Right lobe of liver (tissue), 6 donors: ENCODE data around the gene ULK4. TPM values are rescaled to one million over a fixed set of nuclear protein-coding genes. Genes with fewer than 3 reads are reported as not detected.

ENCODE experiments used
- ATAC-seq, 4 donors: fragments of 200-7000 bp; cut with Tn5 transposase; one replicate each; pipeline ENCODE4 v1.9.1; 2020; ENCODE audit warnings: mild to moderate bottlenecking in 4 of 4, moderate library complexity in 4 of 4
- DNase-seq, 3 donors: peaks; one replicate each; pipeline ENCODE4 v3.0.0-alpha.2; 2020
- H3K27ac ChIP-seq, 3 donors: fragments of 200-600 bp; one replicate each; pipeline ENCODE4 v1.8.0; 2022
- H3K27me3 ChIP-seq, 2 donors: fragments of 200-600 bp; one replicate each; pipeline ENCODE4 v1.8.0; 2022
- H3K36me3 ChIP-seq, 4 donors: fragments of 200-600 bp; sonication (generic) in 1 of 4; one replicate each; pipeline versions ENCODE4 v1.5.1 to v1.8.0; 2017 to 2022; ENCODE audit warnings: control low read depth in 1 of 4
- H3K4me1 ChIP-seq, 4 donors: fragments of 200-600 bp; sonication (generic) in 1 of 4; one replicate each; pipeline versions ENCODE4 v1.5.1 to v1.8.0; 2017 to 2022; ENCODE audit warnings: control low read depth in 1 of 4
- H3K4me3 ChIP-seq, 3 donors: fragments of 200-600 bp; one replicate each; pipeline ENCODE4 v1.8.0; 2022
- H3K9me3 ChIP-seq, 4 donors: fragments of 200-600 bp; sonication (generic) in 1 of 4; one replicate each; pipeline versions ENCODE4 v1.5.1 to v1.8.0; 2017 to 2022; ENCODE audit warnings: control low read depth in 1 of 4
- CTCF ChIP-seq, 4 donors: fragments of 200-600 bp in 3 of 4; fragments of 450-650 bp in 1 of 4; IDR thresholded peaks; one replicate each; pipeline versions ENCODE4 v1.5.1 to v1.8.0; 2016 to 2022; ENCODE audit warnings: antibody characterized with exemption in 4 of 4, mild to moderate bottlenecking in 2 of 4
- POLR2A ChIP-seq: fragments of 450-650 bp; IDR thresholded peaks from one replicate; pipeline ENCODE4 v1.6.1; 2017; ENCODE audit warnings: antibody characterized with exemption, mild to moderate bottlenecking
- WGBS: methylation state at CpG from one replicate; pipeline ENCODE4 v1.1.6; 2018; ENCODE audit warnings: low coverage, low lambda C conversion rate; ENCODE audit not compliant: insufficient coverage; ENCODE audit errors: missing lambda C conversion rate; 5-methylcytosine and 5-hydroxymethylcytosine counted together
- intact Hi-C, 2 donors: fragments of 100-400 bp; cut with DNase I; formaldehyde crosslinking; loops; one replicate each; pipeline versions ENCODE4 v1.11.2 to v1.14.1; 2022
- total RNA-seq, 6 experiments: library from RNA; depleted of rRNA in 2 of 6; stranded (reverse); fragments of >200 nt in 2 of 6; fragmentation: NEBNext Ultra II Directional in 3 of 6; extraction: Animal tissue kit (Norgen Biotek cat#: 25700) in 3 of 6; gene quantifications; one replicate each; pipeline versions ENCODE4 v1.1.0 to v1.2.4, GENCODE V29; 2016 to 2023
- donor health status: DM: no; HTN: yes; CAD: no.
- donor health status: DM: no; HTN: no; CAD: no.
- donor health status: DM: no; HTN: no; CAD: no.
- donor health status: DM: no; HTN: yes; CAD: no.
- donor health status: DM: no; HTN: yes; CAD: no.

Gene ULK4
- total RNA-seq, 6 experiments from 2014 or later = 2.8 to 5.6 (median 4.9) TPM

GRCh38 chr3:41297750-41298149, 664.2 kb downstream of the ULK4 start:
- no peaks in the 10 kb centered on the region for H3K27me3 ChIP-seq
- H3K36me3 ChIP-seq = no peaks in the 10 kb centered on the region
- intact Hi-C loops = no loop called here
- DNase-seq (no peak), ATAC-seq (no peak)
- H3K9me3 ChIP-seq = no peaks in the 10 kb centered on the region
- H3K4me3 ChIP-seq = no peak overlapping the region
- no peak overlapping the region for H3K27ac ChIP-seq
- 33% methylated on average over 1 of the region's 1 CpG for WGBS
- peaks cover 0 to 9% (median 0%) of the 10 kb centered on the region in 4 donors for H3K4me1 ChIP-seq
- no peak for TF ChIP-seq POLR2A
- no peak for TF ChIP-seq CTCF (IDR thresholded peaks at IDR 0.05)

- Histone ChIP-seq H3K4me3 (no peak overlapping the region), H3K27me3 (no peaks in the 10 kb centered on the region), H3K9me3 (no peaks in the 10 kb centered on the region), H3K36me3 (no peaks in the 10 kb centered on the region), H3K4me1 (no peaks in the 10 kb centered on the region), H3K27ac (no peak overlapping the region)
- TF ChIP-seq POLR2A (no peak), CTCF (IDR thresholded peaks at IDR 0.05) (no peak)
- intact Hi-C loops = no loop called here
- WGBS = 78% methylated on average over 1 of the region's 2 CpGs
- DNase-seq (no peak), ATAC-seq (no peak)
Observed at GRCh38 chr3:41296556-41296955, 665.3 kb downstream of the ULK4 start.

GRCh38 chr3:41295740-41296139, 666.2 kb downstream of the ULK4 start:
- WGBS = 79% methylated on average over 3 of the region's 3 CpGs
- TF ChIP-seq CTCF (IDR thresholded peaks at IDR 0.05) (no peak), POLR2A (no peak)
- Histone ChIP-seq H3K27me3 (no peaks in the 10 kb centered on the region), H3K27ac (no peak overlapping the region), H3K36me3 (no peaks in the 10 kb centered on the region), H3K9me3 (no peaks in the 10 kb centered on the region), H3K4me3 (no peak overlapping the region), H3K4me1 (no peaks in the 10 kb centered on the region)
- ATAC-seq (no peak), DNase-seq (no peak)
- intact Hi-C loops = no loop called here

GRCh38 chr3:41293169-41293681, 668.7 kb downstream of the ULK4 start:
- Histone ChIP-seq H3K27me3 (no peaks in the 10 kb centered on the region), H3K36me3 (no peaks in the 10 kb centered on the region), H3K4me3 (no peak overlapping the region), H3K27ac (no peak overlapping the region), H3K9me3 (no peaks in the 10 kb centered on the region), H3K4me1 (no peaks in the 10 kb centered on the region)
- ATAC-seq (no peak), DNase-seq (no peak)
- intact Hi-C loops = no loop called here
- WGBS = no CpG with 5 or more reads among the region's 1 CpG
- no peak for TF ChIP-seq POLR2A
- no peak for TF ChIP-seq CTCF (IDR thresholded peaks at IDR 0.05)

- Histone ChIP-seq H3K4me3 (no peak overlapping the region), H3K4me1 (no peaks in the 10 kb centered on the region), H3K27me3 (no peaks in the 10 kb centered on the region), H3K36me3 (no peaks in the 10 kb centered on the region), H3K27ac (no peak overlapping the region), H3K9me3 (no peaks in the 10 kb centered on the region)
- 93% methylated on average over 4 of the region's 4 CpGs for whole genome bisulfite sequencing
- TF ChIP-seq CTCF (IDR thresholded peaks at IDR 0.05) (no peak), POLR2A (no peak)
- intact Hi-C loops = no loop called here
- no peak for ATAC-seq
- no peak for DNase-seq
Observed at GRCh38 chr3:41290736-41291135, 671.2 kb downstream of the ULK4 start.
